ENCODE results near the gene IRAK4.

Gene IRAK4

DNA sequence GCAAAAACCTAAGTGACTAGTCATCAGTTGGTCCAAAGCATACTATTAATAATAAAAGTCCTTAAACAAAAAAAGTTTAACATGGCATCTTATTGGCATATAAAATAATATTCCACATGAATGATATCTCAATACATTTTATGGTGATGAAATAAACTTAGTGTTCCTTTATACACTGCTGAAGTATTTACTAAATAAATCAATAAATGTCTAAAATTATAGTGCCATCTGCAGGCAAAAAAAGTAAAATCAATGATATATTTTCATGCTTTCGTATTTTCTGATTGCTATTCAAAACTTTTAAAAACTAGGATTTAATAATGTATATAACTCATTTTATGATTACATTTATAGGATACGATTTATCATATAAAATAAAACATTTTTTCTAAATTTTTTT lies 30.6 kb upstream of the IRAK4 start:
- no peaks in the 10 kb centered on the region for H3K27me3 ChIP-seq (ENCODE audit: control insufficient read depth, insufficient read depth, low read length)
- no peak overlapping the region for H3K9ac ChIP-seq
- no peak overlapping the region for H3K4me2 ChIP-seq (ENCODE audit: low read length)
- H3K79me2 ChIP-seq, result no peaks in the 10 kb centered on the region
- TF ChIP-seq, protein P1, sequence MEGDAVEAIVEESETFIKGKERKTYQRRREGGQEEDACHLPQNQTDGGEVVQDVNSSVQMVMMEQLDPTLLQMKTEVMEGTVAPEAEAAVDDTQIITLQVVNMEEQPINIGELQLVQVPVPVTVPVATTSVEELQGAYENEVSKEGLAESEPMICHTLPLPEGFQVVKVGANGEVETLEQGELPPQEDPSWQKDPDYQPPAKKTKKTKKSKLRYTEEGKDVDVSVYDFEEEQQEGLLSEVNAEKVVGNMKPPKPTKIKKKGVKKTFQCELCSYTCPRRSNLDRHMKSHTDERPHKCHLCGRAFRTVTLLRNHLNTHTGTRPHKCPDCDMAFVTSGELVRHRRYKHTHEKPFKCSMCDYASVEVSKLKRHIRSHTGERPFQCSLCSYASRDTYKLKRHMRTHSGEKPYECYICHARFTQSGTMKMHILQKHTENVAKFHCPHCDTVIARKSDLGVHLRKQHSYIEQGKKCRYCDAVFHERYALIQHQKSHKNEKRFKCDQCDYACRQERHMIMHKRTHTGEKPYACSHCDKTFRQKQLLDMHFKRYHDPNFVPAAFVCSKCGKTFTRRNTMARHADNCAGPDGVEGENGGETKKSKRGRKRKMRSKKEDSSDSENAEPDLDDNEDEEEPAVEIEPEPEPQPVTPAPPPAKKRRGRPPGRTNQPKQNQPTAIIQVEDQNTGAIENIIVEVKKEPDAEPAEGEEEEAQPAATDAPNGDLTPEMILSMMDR (IDR thresholded peaks at IDR 0.05), result peak; percentile 23
- H3K36me3 ChIP-seq (ENCODE audit: control insufficient read depth, insufficient read depth, low read length), result no peaks in the 10 kb centered on the region
- no peak overlapping the region for H2AFZ ChIP-seq
- H3K4me3 ChIP-seq (ENCODE audit: low read depth, low read length), result no peak overlapping the region
- no peaks in the 10 kb centered on the region for H3K4me1 ChIP-seq
- no peaks in the 10 kb centered on the region for H3K9me3 ChIP-seq (ENCODE audit: control insufficient read depth, low read length)
- H3K27ac ChIP-seq, result no peak overlapping the region

DNA sequence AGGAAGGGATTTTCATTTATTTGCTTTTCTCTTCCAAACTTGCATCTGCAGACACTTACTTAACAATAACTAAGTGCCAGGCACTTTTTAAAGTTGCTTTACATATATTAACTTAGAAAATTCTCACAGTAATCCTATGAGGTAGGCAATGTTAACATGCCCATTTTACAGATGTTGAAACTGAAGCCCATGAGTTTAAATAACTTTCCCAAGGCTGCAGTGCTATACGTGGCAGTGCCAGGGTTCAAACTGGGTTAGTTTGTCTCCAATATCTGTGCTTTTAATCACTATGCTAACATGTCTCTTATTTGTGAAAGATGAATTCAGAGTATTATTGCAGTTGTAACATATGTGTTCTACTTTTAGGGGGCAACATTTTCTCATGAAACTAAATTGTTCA lies 30.1 kb upstream of the IRAK4 start:
- no peaks in the 10 kb centered on the region for H3K4me1 ChIP-seq
- H3K4me2 ChIP-seq (ENCODE audit: low read length), result no peak overlapping the region
- no peaks in the 10 kb centered on the region for H3K79me2 ChIP-seq
- H3K4me3 ChIP-seq (ENCODE audit: low read depth, low read length), result no peak overlapping the region
- TF ChIP-seq, protein P1 (IDR thresholded peaks at IDR 0.05), result no peak
- no peak overlapping the region for H2AFZ ChIP-seq
- H3K9me3 ChIP-seq (ENCODE audit: control insufficient read depth, low read length), result no peaks in the 10 kb centered on the region
- no peak overlapping the region for H3K9ac ChIP-seq
- H3K36me3 ChIP-seq (ENCODE audit: control insufficient read depth, insufficient read depth, low read length), result no peaks in the 10 kb centered on the region
- H3K27me3 ChIP-seq (ENCODE audit: control insufficient read depth, insufficient read depth, low read length), result no peaks in the 10 kb centered on the region
- no peak overlapping the region for H3K27ac ChIP-seq

DNA sequence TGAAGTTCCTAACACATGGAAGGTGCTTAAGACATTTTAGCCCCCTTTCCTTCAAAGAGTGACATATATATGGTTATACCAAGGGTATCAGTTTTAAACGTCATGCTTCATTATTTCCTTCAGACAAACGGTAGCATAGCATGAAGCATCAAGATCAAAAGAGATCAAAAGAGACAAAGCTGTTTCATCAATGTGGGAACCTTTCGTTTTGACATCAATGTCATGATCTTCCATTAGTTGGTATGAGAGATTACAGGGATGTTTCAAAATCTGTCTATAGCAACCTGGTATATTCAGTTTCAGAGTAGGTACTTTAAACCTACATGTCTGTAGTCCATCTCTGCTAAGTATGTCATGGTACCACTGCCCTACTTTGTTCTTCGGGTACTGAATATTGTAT lies 28.5 kb upstream of the IRAK4 start:
- no peak overlapping the region for H2AFZ ChIP-seq
- no peaks in the 10 kb centered on the region for H3K79me2 ChIP-seq
- H3K4me3 ChIP-seq (ENCODE audit: low read depth, low read length), result no peak overlapping the region
- no peak overlapping the region for H3K9ac ChIP-seq
- no peaks in the 10 kb centered on the region for H3K27me3 ChIP-seq (ENCODE audit: control insufficient read depth, insufficient read depth, low read length)
- TF ChIP-seq, protein P1 (IDR thresholded peaks at IDR 0.05), result no peak
- H3K9me3 ChIP-seq (ENCODE audit: control insufficient read depth, low read length), result no peaks in the 10 kb centered on the region
- H3K36me3 ChIP-seq (ENCODE audit: control insufficient read depth, insufficient read depth, low read length), result no peaks in the 10 kb centered on the region
- H3K27ac ChIP-seq, result no peak overlapping the region
- no peaks in the 10 kb centered on the region for H3K4me1 ChIP-seq
- no peak overlapping the region for H3K4me2 ChIP-seq (ENCODE audit: low read length)

DNA sequence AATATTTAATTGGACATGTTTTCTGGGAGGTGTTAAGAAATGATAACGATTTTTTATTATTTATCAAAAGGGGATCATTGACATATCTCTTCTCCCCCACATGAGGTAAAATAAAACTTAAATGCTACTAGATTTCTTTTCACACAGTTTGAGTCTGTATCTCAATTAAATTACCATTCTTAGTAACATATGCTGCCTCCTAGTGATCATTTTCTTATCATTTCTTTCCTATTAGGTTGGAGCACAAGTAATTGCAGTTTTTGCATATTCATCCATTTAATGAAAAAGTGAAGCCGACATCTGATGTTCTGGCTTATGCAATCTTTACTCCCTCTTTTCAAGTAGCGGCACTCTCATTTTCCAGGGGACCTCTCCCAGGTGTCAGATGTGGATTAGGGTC lies 25.1 kb upstream of the IRAK4 start:
- no peak overlapping the region for H3K4me2 ChIP-seq (ENCODE audit: low read length)
- no peaks in the 10 kb centered on the region for H3K9me3 ChIP-seq (ENCODE audit: control insufficient read depth, low read length)
- no peaks in the 10 kb centered on the region for H3K4me1 ChIP-seq
- no peak overlapping the region for H3K9ac ChIP-seq
- H3K4me3 ChIP-seq (ENCODE audit: low read depth, low read length), result no peak overlapping the region
- no peak overlapping the region for H3K27ac ChIP-seq
- no peaks in the 10 kb centered on the region for H3K36me3 ChIP-seq (ENCODE audit: control insufficient read depth, insufficient read depth, low read length)
- H3K27me3 ChIP-seq (ENCODE audit: control insufficient read depth, insufficient read depth, low read length), result no peaks in the 10 kb centered on the region
- TF ChIP-seq, protein P1 (IDR thresholded peaks at IDR 0.05), result no peak
- H2AFZ ChIP-seq, result no peak overlapping the region
- H3K79me2 ChIP-seq, result no peaks in the 10 kb centered on the region

DNA sequence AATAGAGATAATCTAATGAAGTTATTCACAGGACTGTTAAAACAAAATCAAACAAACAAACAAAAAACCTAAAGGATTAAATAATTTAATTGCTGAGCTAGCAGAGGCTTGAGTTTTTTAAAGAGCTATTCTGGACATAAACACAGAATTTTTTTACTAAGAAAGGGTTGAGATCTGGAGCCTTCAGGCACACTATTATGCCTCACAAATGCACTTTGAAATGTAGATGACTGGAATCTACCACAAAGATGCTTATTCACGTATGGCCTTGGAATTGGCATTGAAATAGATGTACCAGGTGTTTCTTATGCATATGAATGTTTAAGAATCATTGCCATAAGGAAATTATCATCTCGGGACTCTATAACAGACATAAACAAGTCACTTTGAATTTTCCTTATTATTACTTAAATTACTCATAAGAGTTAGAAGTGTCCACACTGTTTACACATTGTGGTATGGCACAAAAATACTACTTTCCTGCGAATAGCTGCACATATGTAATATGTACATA lies 21.8 kb upstream of the IRAK4 start:
- no peak overlapping the region for H3K9ac ChIP-seq
- no peak overlapping the region for H3K4me2 ChIP-seq (ENCODE audit: low read length)
- H3K9me3 ChIP-seq (ENCODE audit: control insufficient read depth, low read length), result no peaks in the 10 kb centered on the region
- TF ChIP-seq, protein P1 (IDR thresholded peaks at IDR 0.05), result no peak
- H3K4me3 ChIP-seq (ENCODE audit: low read depth, low read length), result no peak overlapping the region
- no peaks in the 10 kb centered on the region for H3K79me2 ChIP-seq
- H3K27me3 ChIP-seq (ENCODE audit: control insufficient read depth, insufficient read depth, low read length), result no peaks in the 10 kb centered on the region
- no peaks in the 10 kb centered on the region for H3K36me3 ChIP-seq (ENCODE audit: control insufficient read depth, insufficient read depth, low read length)
- no peaks in the 10 kb centered on the region for H3K4me1 ChIP-seq
- no peak overlapping the region for H2AFZ ChIP-seq
- no peak overlapping the region for H3K27ac ChIP-seq
